GM23338 (cell line): ENCODE results near the gene AMFR. TPM values are rescaled to one million over a fixed set of nuclear protein-coding genes. Genes with fewer than 3 reads are reported as not detected.

ENCODE experiments used
- ATAC-seq: fragments of 200-7000 bp; cut with Tn5 transposase; 3 replicates; pipeline ENCODE4 v1.9.1; 2020
- DNase-seq: peaks from one replicate; pipeline ENCODE4 v3.0.0-alpha.2; 2015; ENCODE audit warnings: low spot score
- H2AFZ ChIP-seq: fragments of 200-600 bp; sonication (generic); 2 replicates; pipeline ENCODE4 v1.8.0; 2016; ENCODE audit warnings: antibody characterized with exemption, mild to moderate bottlenecking, moderate library complexity
- H3F3A ChIP-seq: fragments of 200-600 bp; sonication (generic); replicated peaks from 2 replicates; pipeline ENCODE4 v1.8.0; 2017; ENCODE audit warnings: antibody characterized with exemption, mixed run types, low read depth
- H3K27ac ChIP-seq: fragments of 200-600 bp; sonication (generic); 2 replicates; pipeline ENCODE4 v1.6.1; 2016; ENCODE audit warnings: low read depth
- H3K27me3 ChIP-seq: fragments of 200-600 bp; sonication (generic); 2 replicates; pipeline ENCODE4 v1.8.0; 2016; ENCODE audit warnings: mild to moderate bottlenecking, mixed run types, moderate library complexity; ENCODE audit not compliant: insufficient read depth
- H3K36me3 ChIP-seq: fragments of 200-600 bp; sonication (generic); 2 replicates; pipeline ENCODE4 v1.8.0; 2016; ENCODE audit warnings: mild to moderate bottlenecking; ENCODE audit not compliant: insufficient read depth
- H3K4me1 ChIP-seq: fragments of 200-600 bp; sonication (generic); 2 replicates; pipeline ENCODE4 v1.8.0; 2016; ENCODE audit warnings: mild to moderate bottlenecking, moderate library complexity; ENCODE audit not compliant: insufficient read depth
- H3K4me2 ChIP-seq: fragments of 200-600 bp; sonication (generic); 2 replicates; pipeline ENCODE4 v1.7.1; 2017; ENCODE audit warnings: mixed run types
- H3K4me3 ChIP-seq: fragments of 200-600 bp; sonication (generic); 2 replicates; pipeline ENCODE4 v1.6.1; 2016; ENCODE audit warnings: mixed run types
- H3K79me2 ChIP-seq: fragments of 200-600 bp; sonication (generic); replicated peaks from 2 replicates; pipeline ENCODE4 v1.8.0; 2017; ENCODE audit warnings: mild to moderate bottlenecking; ENCODE audit not compliant: insufficient read depth
- H3K9me2 ChIP-seq: fragments of 200-600 bp; sonication (generic); 2 replicates; pipeline ENCODE4 v1.8.0; 2017; ENCODE audit not compliant: insufficient read depth
- H4K20me1 ChIP-seq: fragments of 200-600 bp; sonication (generic); replicated peaks from 2 replicates; pipeline ENCODE4 v1.8.0; 2017; ENCODE audit warnings: mild to moderate bottlenecking; ENCODE audit not compliant: insufficient read depth
- H3K27ac Mint-ChIP-seq: 2 replicates; pipeline ENCODE4 v1.8.0; 2020; ENCODE audit warnings: inconsistent platforms, mild to moderate bottlenecking, moderate library complexity, mixed read lengths
- H3K27me3 Mint-ChIP-seq: 3 replicates; pipeline ENCODE4 v1.8.0; 2022; ENCODE audit warnings: low read depth, mild to moderate bottlenecking, moderate library complexity, mixed read lengths, inconsistent platforms; ENCODE audit not compliant: insufficient read depth, poor library complexity
- H3K36me3 Mint-ChIP-seq: 3 replicates; pipeline ENCODE4 v1.8.0; 2021; ENCODE audit warnings: low read depth, mild to moderate bottlenecking, inconsistent platforms, moderate library complexity, mixed read lengths
- H3K4me1 Mint-ChIP-seq: 3 replicates; pipeline ENCODE4 v1.8.0; 2020; ENCODE audit warnings: mild to moderate bottlenecking, inconsistent platforms, mixed read lengths
- H3K4me3 Mint-ChIP-seq: 3 replicates; pipeline ENCODE4 v1.8.0; 2021; ENCODE audit warnings: moderate library complexity, mild to moderate bottlenecking, inconsistent platforms, mixed read lengths
- H3K9me3 Mint-ChIP-seq: 3 replicates; pipeline ENCODE4 v1.8.0; 2020; ENCODE audit warnings: moderate library complexity, mild to moderate bottlenecking, inconsistent platforms, mixed read lengths
- CREB1 ChIP-seq: fragments of 250-450 bp; sonication (Bioruptor Pico); IDR thresholded peaks from 2 replicates; pipeline ENCODE4 v1.5.0; 2020; ENCODE audit warnings: low read depth, mild to moderate bottlenecking, moderate library complexity
- POLR2AphosphoS5 ChIP-seq: IDR thresholded peaks from 2 replicates; pipeline ENCODE4 v1.6.1; 2016; ENCODE audit warnings: antibody characterized with exemption, low read depth
- long read RNA-seq: library from polyadenylated mRNA; unstranded; transcript quantifications from one replicate; pipeline ENCODE4 v2.0.0, GENCODE V29; 2020; ENCODE audit not compliant: unreplicated experiment
- polyA plus RNA-seq: library from polyadenylated mRNA; unstranded; fragments of >200 nt; fragmentation: Nextera tagmentation; extraction: Ambion mirVana; gene quantifications from 2 replicates; pipeline ENCODE4 v1.2.1, GENCODE V29; 2016
- total RNA-seq: library from RNA; depleted of rRNA; stranded (reverse); fragments of >200 nt; shearing (Covaris generic); gene quantifications from 2 replicates; pipeline ENCODE4 v1.2.3, GENCODE V29; 2014; rRNA removed
- TF ChIP-seq, protein P1 (sequence below), 2 experiments: fragments of 200-600 bp in 1 of 2; sonication (generic) in 1 of 2; conservative IDR thresholded peaks; 2 replicates each; pipeline versions ENCODE4 v1.5.1 to v1.6.1; 2016 to 2017; ENCODE audit warnings: antibody characterized with exemption in 2 of 2, low read depth in 2 of 2, mild to moderate bottlenecking in 2 of 2, moderate library complexity in 1 of 2
- TF ChIP-seq, protein P2 (sequence below): fragments of 250-450 bp; sonication (Bioruptor Pico); IDR thresholded peaks from 2 replicates; pipeline ENCODE4 v1.5.0; 2020; ENCODE audit warnings: mild to moderate bottlenecking, moderate library complexity

The AMFR gene
- 41.1 and 52.9 TPM in 2 replicates for total RNA-seq
- 9.0 and 10.7 TPM in 2 replicates for polyA plus RNA-seq
- long read RNA-seq, partial matches to known transcripts = 0 of 2 reads
- long read RNA-seq, other reads (novel, unspliced or antisense) = 1 of 2 reads

- Mint-ChIP-seq H3K4me1 (peaks cover 34% of the 10 kb centered on the region), H3K27ac (no peak within 1 kb of the TSS; the same call in 1 of the 2 replicates), H3K27me3 (peaks cover 19% of the 10 kb centered on the region), H3K36me3 (peaks cover under 1% of the 10 kb centered on the region; the same call in 1 of the 3 replicates), H3K9me3 (no peaks in the 10 kb centered on the region), H3K4me3 (peak within 1 kb of the TSS; percentile 94)
- Histone ChIP-seq H4K20me1 (peaks cover 28% of the 10 kb centered on the region), H3K79me2 (peaks cover 39% of the 10 kb centered on the region), H2AFZ (peak within 1 kb of the TSS; percentile 64; the same call in 1 of the 2 replicates), H3K27me3 (peaks cover 15% of the 10 kb centered on the region), H3K36me3 (no peaks in the 10 kb centered on the region), H3K27ac (no peak within 1 kb of the TSS), H3K4me2 (peak within 1 kb of the TSS; percentile 87), H3F3A (peaks cover 7% of the 10 kb centered on the region), H3K9me2 (peaks cover 3% of the 10 kb centered on the region; the same call in 1 of the 2 replicates), H3K4me3 (peak within 1 kb of the TSS; percentile 71), H3K4me1 (peaks cover 22% of the 10 kb centered on the region)
- TF ChIP-seq POLR2AphosphoS5 (peak; percentile 13; the same call in 1 of the 2 replicates), CREB1 (CRISPR knock-in tag) (peak; percentile 37; the same call in 1 of the 2 replicates)
- TF ChIP-seq, protein P1, sequence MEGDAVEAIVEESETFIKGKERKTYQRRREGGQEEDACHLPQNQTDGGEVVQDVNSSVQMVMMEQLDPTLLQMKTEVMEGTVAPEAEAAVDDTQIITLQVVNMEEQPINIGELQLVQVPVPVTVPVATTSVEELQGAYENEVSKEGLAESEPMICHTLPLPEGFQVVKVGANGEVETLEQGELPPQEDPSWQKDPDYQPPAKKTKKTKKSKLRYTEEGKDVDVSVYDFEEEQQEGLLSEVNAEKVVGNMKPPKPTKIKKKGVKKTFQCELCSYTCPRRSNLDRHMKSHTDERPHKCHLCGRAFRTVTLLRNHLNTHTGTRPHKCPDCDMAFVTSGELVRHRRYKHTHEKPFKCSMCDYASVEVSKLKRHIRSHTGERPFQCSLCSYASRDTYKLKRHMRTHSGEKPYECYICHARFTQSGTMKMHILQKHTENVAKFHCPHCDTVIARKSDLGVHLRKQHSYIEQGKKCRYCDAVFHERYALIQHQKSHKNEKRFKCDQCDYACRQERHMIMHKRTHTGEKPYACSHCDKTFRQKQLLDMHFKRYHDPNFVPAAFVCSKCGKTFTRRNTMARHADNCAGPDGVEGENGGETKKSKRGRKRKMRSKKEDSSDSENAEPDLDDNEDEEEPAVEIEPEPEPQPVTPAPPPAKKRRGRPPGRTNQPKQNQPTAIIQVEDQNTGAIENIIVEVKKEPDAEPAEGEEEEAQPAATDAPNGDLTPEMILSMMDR (conservative IDR thresholded peaks at IDR 0.05; ENCODE audit: low read depth in 2 of 2) = peak; percentile 26 to 35
- TF ChIP-seq, protein P2, sequence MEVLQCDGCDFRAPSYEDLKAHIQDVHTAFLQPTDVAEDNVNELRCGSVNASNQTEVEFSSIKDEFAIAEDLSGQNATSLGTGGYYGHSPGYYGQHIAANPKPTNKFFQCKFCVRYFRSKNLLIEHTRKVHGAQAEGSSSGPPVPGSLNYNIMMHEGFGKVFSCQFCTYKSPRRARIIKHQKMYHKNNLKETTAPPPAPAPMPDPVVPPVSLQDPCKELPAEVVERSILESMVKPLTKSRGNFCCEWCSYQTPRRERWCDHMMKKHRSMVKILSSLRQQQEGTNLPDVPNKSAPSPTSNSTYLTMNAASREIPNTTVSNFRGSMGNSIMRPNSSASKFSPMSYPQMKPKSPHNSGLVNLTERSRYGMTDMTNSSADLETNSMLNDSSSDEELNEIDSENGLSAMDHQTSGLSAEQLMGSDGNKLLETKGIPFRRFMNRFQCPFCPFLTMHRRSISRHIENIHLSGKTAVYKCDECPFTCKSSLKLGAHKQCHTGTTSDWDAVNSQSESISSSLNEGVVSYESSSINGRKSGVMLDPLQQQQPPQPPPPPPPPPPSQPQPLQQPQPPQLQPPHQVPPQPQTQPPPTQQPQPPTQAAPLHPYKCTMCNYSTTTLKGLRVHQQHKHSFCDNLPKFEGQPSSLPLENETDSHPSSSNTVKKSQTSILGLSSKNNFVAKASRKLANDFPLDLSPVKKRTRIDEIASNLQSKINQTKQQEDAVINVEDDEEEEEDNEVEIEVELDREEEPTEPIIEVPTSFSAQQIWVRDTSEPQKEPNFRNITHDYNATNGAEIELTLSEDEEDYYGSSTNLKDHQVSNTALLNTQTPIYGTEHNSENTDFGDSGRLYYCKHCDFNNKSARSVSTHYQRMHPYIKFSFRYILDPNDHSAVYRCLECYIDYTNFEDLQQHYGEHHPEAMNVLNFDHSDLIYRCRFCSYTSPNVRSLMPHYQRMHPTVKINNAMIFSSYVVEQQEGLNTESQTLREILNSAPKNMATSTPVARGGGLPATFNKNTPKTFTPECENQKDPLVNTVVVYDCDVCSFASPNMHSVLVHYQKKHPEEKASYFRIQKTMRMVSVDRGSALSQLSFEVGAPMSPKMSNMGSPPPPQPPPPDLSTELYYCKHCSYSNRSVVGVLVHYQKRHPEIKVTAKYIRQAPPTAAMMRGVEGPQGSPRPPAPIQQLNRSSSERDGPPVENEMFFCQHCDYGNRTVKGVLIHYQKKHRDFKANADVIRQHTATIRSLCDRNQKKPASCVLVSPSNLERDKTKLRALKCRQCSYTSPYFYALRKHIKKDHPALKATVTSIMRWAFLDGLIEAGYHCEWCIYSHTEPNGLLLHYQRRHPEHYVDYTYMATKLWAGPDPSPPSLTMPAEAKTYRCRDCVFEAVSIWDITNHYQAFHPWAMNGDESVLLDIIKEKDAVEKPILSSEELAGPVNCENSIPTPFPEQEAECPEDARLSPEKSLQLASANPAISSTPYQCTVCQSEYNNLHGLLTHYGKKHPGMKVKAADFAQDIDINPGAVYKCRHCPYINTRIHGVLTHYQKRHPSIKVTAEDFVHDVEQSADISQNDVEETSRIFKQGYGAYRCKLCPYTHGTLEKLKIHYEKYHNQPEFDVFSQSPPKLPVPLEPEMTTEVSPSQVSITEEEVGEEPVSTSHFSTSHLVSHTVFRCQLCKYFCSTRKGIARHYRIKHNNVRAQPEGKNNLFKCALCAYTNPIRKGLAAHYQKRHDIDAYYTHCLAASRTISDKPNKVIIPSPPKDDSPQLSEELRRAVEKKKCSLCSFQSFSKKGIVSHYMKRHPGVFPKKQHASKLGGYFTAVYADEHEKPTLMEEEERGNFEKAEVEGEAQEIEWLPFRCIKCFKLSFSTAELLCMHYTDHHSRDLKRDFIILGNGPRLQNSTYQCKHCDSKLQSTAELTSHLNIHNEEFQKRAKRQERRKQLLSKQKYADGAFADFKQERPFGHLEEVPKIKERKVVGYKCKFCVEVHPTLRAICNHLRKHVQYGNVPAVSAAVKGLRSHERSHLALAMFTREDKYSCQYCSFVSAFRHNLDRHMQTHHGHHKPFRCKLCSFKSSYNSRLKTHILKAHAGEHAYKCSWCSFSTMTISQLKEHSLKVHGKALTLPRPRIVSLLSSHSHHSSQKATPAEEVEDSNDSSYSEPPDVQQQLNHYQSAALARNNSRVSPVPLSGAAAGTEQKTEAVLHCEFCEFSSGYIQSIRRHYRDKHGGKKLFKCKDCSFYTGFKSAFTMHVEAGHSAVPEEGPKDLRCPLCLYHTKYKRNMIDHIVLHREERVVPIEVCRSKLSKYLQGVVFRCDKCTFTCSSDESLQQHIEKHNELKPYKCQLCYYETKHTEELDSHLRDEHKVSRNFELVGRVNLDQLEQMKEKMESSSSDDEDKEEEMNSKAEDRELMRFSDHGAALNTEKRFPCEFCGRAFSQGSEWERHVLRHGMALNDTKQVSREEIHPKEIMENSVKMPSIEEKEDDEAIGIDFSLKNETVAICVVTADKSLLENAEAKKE = no peak
- peak; percentile 85 for DNase-seq
- ATAC-seq = peak; percentile 83
Observed at GRCh38 chr16:56425439-56425832, at the start of gene AMFR. AMFR (minus strand) TSS chr16:56425545; CDS start chr16:56425327, 218 bp downstream.
